Measurements from ENCODE around the gene AHNAK. TPM values are rescaled to one million over a fixed set of nuclear protein-coding genes. Genes with fewer than 3 reads are reported as not detected.
"Not testable (repeated sequence)": the region's sequence is repeated elsewhere in the genome, so short reads cannot be mapped to it uniquely, and the experiment has no call there.

AHNAK gene
- total RNA-seq, 1 donor from 2014 or later: 479 TPM

DNA sequence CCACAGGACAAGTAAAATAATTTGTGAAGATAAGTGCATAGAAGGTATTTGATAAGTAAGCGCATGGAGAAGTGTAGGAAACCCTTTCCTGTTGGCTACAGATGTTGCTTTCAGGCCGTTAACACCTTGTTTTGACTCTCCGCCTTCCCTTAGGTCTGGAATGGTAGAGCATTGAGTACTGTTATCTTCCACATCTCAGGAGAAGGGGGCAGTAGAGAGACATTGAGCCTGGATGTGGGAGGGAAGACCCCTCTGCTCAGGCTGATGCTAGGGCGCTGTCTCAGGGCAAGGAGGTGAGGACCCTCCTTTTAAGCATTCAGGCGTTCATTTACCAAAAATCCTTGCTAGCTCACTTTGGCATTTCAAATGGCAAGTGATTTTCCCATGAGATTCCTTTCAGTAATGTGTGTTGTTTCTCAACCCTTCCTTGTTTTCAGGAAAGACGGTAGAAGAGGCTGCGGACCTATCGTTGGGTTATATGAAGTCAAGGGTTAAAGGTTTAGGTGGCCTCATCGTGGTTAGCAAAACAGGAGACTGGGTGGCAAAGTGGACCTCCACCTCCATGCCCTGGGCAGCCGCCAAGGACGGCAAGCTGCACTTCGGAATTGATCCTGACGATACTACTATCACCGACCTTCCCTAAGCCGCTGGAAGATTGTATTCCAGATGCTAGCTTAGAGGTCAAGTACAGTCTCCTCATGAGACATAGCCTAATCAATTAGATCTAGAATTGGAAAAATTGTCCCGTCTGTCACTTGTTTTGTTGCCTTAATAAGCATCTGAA lies 154.8 kb downstream of the AHNAK start:
- no peak for DNase-seq (ENCODE audit: low read depth, low spot score)

GRCh38 chr11:62390722-62391121 lies 155.9 kb downstream of the AHNAK start:
- DNase-seq (ENCODE audit: low read depth, low spot score): no peak

DNA sequence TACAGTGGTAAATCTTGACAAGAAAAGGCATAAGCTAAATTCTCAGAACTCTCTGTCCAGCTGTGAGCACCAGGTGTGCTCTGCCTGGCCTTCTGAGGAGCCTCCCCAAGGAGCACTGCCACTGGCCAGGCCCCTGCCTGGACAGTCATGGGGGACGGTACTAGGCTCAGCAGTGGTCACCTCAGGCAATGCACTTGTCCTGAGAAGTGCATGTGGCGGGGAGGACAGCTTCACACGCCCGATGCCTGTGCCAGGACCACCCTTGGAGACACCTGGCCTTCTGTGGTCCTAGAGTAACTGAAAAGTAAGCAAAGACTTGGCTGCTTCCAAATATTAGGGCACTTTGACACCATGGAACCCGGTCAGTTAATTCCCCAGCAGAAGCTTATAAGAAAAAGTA lies 156.4 kb downstream of the AHNAK start:
- DNase-seq (ENCODE audit: low read depth, low spot score): no peak

GRCh38 chr11:62388999-62389398 lies 157.6 kb downstream of the AHNAK start:
- no peak for DNase-seq (ENCODE audit: low read depth, low spot score)

DNA sequence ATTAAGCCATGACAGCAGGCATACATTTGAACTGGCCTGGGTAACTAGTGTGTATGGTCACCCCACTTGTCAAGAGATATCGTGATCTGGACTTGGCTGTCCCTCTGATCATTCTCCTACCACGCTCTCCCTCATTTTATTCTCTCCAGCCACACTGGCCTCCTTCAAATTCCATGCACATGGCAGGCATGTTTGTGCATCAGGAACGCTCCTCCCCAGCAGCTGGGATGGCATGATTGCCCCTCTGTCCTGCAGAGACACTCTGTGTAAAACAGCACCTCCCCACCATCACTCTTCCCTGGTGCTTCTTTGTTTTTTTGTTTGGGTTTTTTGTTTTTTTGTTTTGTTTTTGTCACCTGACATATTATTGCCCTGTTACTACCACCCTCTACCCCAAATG lies 159.2 kb downstream of the AHNAK start:
- DNase-seq (ENCODE audit: low read depth, low spot score): no peak

- not testable (repeated sequence) for DNase-seq (ENCODE audit: low read depth, low spot score)
Observed at GRCh38 chr11:62386083-62386482, 160.5 kb downstream of the AHNAK start.

- DNase-seq (ENCODE audit: low read depth, low spot score): no peak
Observed at GRCh38 chr11:62383822-62384221, 162.8 kb downstream of the AHNAK start.

Other genes starting within 250 kb of the AHNAK start
- not detected in 2 replicates for gene SCGB1D4, start 247.7 kb downstream of the AHNAK start, total RNA-seq
- gene ASRGL1, start 209.4 kb downstream of the AHNAK start, total RNA-seq: 62.6 and 134 TPM in 2 replicates
- not detected in 2 replicates for gene SCGB1A1, start 127.8 kb downstream of the AHNAK start, total RNA-seq
- 1,341 and 1,809 TPM in 2 replicates for gene EEF1G, start 27.1 kb upstream of the AHNAK start, total RNA-seq
- gene TUT1, start 44.7 kb upstream of the AHNAK start, total RNA-seq: 7.7 and 9.6 TPM in 2 replicates
- gene MTA2, start 55.1 kb upstream of the AHNAK start, total RNA-seq: 262 and 269 TPM in 2 replicates
- 32.1 and 34.8 TPM in 2 replicates for gene EML3, start 66.0 kb upstream of the AHNAK start, total RNA-seq
- 6.1 and 11.1 TPM in 2 replicates for gene ROM1, start 66.5 kb upstream of the AHNAK start, total RNA-seq
- 17.0 and 19.3 TPM in 2 replicates for gene B3GAT3, start 75.2 kb upstream of the AHNAK start, total RNA-seq
- 272 and 287 TPM in 2 replicates for gene GANAB, start 99.8 kb upstream of the AHNAK start, total RNA-seq
- gene INTS5, start 106.5 kb upstream of the AHNAK start, total RNA-seq: 25.5 and 26.2 TPM in 2 replicates
- 40.5 and 49.2 TPM in 2 replicates for gene C11orf98, start 118.4 kb upstream of the AHNAK start, total RNA-seq
- 7.5 TPM in 2 replicates for gene CSKMT, start 118.5 kb upstream of the AHNAK start, total RNA-seq
- gene UQCC3, start 124.9 kb upstream of the AHNAK start, total RNA-seq: 10.0 and 13.0 TPM in 2 replicates
- 2.3 and 3.3 TPM in 2 replicates for gene LBHD1, start 125.5 kb upstream of the AHNAK start, total RNA-seq
- 153 and 182 TPM in 2 replicates for gene UBXN1, start 132.3 kb upstream of the AHNAK start, total RNA-seq
- gene LRRN4CL, start 142.7 kb upstream of the AHNAK start, total RNA-seq: under 0.01 and 0.04 TPM in 2 replicates
- gene BSCL2, start 160.6 kb upstream of the AHNAK start, total RNA-seq: 18.8 and 20.9 TPM in 2 replicates
- gene GNG3, start 160.9 kb upstream of the AHNAK start, total RNA-seq: not detected in 2 replicates
- 11.6 and 14.2 TPM in 2 replicates for gene HNRNPUL2, start 180.7 kb upstream of the AHNAK start, total RNA-seq
- 32.8 and 34.2 TPM in 2 replicates for gene TTC9C, start 181.7 kb upstream of the AHNAK start, total RNA-seq
- 8.7 and 12.1 TPM in 2 replicates for gene ZBTB3, start 207.4 kb upstream of the AHNAK start, total RNA-seq
- 58.6 and 85.9 TPM in 2 replicates for gene POLR2G, start 214.8 kb upstream of the AHNAK start, total RNA-seq
- gene TAF6L, start 224.6 kb upstream of the AHNAK start, total RNA-seq: 20.3 and 29.1 TPM in 2 replicates
- 25.2 and 30.3 TPM in 2 replicates for gene TMEM179B, start 240.6 kb upstream of the AHNAK start, total RNA-seq
- 12.5 and 14.1 TPM in 2 replicates for gene TMEM223, start 245.2 kb upstream of the AHNAK start, total RNA-seq

Data from pulmonary artery endothelial cell (primary cell).